GM19238 (cell line): Measurements from ENCODE around the gene PID1.
"Not testable (repeated sequence)": the region's sequence is repeated elsewhere in the genome, so short reads cannot be mapped to it uniquely, and the experiment has no call there.

ENCODE experiments used
- DNase-seq: peaks from one replicate; pipeline ENCODE4 v3.0.0; 2011; ENCODE audit warnings: low spot score; ENCODE audit not compliant: insufficient read length

Gene PID1

GRCh38 chr2:229083606-229084340 is 187.3 kb downstream of the PID1 start:
- no peak for DNase-seq

GRCh38 chr2:229081411-229081810 is 189.7 kb downstream of the PID1 start:
- DNase-seq: no peak

DNA sequence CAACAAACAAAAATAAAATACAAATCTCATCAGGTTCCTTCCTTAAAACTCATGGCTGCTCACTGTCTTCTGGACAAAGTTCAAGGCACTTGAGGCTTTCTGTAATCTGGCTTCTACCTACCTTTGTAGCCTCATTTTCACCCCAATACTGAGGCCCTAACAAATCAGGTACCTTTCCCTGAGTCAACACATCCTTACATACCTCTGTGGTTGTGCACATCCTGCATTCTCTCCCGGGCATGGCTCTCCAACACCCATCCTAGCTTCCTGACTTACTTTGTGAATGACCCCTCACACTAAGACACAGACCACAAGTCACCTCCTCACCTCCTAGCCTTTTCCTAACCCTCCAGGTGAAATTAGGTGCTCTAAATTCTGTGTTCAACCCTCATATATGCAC is 190.9 kb downstream of the PID1 start:
- DNase-seq: no peak

DNA sequence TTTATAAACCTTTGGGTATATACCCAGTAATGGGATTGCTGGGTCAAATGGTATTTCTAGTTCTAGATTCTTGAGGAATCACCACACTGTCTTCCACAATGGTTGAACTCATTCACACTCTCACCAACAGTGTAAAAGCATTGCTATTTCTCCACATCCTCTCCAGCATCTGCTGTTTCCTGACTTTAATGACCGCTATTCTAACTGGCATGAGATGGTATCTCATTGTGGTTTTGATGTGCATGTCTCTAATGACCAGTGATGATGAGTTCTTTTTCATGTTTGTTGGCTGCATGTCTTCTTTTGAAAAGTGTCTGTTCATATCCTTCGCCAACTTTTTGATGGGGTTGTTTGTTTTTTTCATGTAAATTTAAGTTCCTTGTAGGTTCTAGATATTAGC is 194.2 kb downstream of the PID1 start:
- DNase-seq: not testable (repeated sequence)

DNA sequence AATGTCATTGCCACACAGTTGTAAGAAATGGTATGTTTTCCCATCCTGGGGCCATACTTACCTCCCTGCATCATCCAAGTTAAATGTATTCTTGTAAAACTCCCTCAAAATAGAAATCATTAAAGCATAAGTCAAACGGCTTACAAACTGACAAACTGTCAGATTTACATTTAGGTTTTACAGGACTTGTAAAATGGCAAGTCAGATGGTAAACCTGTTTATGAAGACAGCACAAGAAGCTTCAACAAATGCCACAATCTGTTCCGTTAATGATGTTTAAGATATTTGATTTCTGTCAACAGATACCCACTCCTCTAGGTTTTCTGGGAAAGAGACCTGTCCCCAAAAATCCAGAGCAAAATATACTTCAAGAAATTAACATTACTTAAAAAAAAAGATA is 197.2 kb downstream of the PID1 start:
- no peak for DNase-seq

GRCh38 chr2:229071292-229071976 is 199.7 kb downstream of the PID1 start:
- no peak for DNase-seq

GRCh38 chr2:229066121-229066715 is 204.9 kb downstream of the PID1 start:
- no peak for DNase-seq

DNA sequence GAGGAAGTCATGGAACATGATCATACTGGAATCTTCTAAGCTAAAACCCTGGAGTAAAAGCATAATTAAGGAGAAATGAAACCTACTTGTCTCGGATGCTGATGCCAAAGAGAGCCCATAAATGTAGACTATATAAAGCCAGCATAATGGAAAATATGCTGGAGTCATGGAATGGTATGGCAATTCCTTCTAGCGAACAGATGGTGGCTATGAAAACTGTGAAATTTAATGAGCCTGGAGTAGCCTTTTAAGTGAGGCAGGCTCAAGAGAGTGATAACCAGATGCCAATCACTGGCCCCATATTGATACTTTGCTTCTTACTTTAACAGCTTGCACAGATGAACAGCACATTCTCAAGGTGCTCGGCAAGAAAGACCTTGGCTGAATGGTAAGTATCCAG is 206.3 kb downstream of the PID1 start:
- DNase-seq: no peak

- DNase-seq: no peak
Observed at GRCh38 chr2:229060147-229060546, 210.9 kb downstream of the PID1 start.

DNA sequence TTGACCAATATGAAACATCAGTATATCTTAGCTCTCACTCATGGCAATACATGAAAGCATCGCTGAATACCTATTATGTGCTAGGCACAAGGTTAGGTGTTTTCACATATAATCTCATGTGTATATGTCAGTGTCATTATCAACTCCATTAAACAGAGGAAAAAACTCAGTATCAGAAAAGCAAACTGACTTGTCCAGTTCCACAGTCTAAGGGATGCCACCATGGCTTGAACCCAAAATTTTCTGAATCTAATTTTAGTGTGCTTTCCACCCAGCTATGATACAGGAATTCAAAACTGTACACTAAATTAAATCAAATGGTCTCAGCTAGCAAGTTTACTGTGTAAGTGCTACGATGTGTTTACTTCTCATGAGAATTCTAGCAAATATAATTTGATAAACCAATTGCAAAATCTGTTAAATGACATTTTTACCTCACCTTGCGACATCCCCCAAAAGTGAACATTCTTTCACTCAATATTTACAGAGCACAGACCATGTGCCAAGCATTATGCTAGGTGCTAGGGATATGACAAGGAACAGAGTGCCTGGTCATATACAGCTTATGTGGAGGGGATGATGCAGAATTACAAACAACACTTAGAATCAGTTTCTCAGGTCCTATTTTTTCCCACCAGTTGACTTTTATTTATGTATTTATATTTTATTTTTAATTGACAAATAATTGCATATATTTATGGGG is 211.6 kb downstream of the PID1 start:
- DNase-seq: no peak

DNA sequence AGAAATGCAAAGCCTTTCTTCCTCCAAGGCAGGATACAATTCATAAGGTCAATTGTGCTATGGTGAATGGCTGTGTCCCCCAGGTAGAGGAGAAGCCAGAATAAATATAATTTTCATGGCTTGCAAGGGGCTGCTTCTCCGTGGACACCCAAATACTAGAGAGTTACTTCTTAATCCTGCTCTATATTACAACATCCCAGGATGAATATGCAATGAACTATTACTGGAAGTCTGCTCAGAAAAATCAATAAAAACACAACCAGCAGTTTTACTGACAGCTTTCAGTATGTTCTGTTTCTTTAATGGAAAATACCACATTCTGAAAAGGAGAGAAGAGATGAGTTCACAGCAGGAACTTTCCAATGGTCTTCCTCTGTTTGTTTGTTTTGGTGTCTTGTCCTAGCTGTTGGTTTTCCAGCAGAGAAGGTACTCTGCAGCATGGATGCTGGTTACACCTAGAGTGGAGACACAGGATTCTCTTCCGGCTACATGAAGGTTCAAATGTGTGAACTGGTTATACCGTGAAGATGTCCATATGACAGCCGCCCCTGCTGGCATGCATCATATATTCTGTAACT is 213.0 kb downstream of the PID1 start:
- DNase-seq: no peak

GRCh38 chr2:229054311-229054710 is 216.8 kb downstream of the PID1 start:
- DNase-seq: no peak

DNA sequence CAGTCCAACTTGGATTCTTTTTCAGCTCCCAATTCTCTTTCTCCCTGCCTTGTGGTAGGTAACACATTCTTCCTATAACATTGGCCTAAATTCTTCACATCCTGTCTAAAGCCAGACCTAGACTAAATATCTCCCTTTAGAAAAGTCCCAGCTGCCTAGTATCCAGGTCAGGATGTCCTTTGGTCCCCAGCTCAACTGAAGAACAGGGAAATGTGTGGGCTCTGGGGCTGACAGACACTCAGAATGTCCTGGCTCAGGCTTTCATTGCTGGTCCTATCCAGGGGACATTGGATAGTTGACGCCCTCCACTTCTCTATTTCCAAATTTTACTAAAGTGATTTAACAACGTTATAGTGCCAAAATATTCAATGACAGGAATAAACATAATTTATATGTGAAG is 219.3 kb downstream of the PID1 start:
- no peak for DNase-seq

DNA sequence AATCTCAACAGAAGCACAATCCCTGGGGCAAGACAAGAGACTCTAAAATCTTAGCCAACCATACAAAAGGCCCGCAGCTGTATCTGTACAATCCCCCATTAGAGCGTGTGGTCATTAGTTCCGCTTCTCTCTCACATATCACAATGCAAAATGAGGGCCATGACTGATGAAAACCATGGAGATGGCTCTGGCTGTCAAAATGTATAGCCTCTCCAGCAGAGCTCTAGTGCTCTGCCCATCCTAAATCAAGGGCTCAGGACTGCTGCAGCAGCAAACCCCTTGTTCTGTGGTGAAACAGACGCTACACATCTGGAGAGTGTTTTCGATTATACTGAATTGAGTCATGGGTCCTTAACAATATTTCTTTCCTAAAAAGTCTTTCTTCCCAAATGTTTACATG is 221.0 kb downstream of the PID1 start:
- DNase-seq: no peak

GRCh38 chr2:229048134-229048533 is 223.0 kb downstream of the PID1 start:
- DNase-seq: no peak

DNA sequence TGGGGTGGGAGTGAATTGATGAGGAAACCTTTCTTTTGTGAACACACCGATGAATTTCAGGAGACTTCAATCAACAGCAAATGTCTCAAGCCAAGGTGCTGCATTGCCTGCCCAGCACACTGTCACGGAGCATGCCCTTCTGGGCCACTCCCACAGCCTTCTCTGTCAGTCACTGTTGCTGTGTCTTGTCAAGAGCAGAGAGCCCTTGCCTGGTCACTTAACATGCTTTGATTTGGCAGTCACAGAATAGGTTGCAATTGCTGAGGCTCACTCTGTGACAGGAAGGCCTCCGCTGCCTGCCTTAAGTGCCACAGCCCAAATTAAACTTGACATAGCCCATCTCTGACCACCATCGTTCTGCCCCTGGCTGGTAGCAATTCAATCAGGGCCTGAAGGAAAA is 225.4 kb downstream of the PID1 start:
- no peak for DNase-seq

DNA sequence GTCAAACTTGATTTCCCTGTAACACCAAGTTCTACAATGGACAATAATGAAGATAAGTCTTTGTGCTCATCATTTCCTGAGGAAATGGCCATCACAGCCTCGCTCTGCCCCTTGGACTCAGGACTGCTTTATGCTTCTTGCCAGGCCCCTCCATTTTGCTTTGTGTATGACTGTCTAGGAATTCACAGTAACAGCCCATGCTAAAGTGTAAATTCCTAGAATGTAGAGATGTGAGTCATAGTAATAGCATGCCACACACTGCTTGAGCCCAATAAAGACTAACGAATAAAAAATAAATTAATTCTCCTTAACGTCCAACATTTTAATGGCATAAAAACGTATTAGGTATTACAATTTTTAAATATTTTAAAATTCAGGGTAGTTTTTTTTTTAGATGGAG is 226.5 kb downstream of the PID1 start:
- no peak for DNase-seq

DNA sequence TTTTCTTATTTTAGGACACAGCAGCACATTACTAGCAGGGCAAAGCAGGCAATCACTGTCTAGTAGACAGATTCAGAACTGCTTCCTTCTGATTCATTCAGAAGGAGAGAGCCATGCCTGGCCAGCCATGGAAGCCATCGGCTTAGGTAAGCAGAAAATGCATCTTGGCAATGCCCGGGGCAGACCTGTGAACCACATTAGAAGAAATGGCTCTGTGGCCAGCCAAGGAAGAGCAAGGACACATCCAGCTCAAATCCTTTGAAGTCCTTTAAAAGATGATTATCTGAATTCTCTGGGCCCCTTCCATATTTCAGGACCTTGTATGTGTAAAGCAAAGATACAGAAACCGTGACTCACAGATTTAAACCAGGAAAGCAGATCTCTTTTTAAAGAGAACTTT is 227.4 kb downstream of the PID1 start:
- no peak for DNase-seq

- no peak for DNase-seq
Observed at GRCh38 chr2:229042349-229042748, 228.7 kb downstream of the PID1 start.

- no peak for DNase-seq
Observed at GRCh38 chr2:229041691-229042090, 229.4 kb downstream of the PID1 start.

DNA sequence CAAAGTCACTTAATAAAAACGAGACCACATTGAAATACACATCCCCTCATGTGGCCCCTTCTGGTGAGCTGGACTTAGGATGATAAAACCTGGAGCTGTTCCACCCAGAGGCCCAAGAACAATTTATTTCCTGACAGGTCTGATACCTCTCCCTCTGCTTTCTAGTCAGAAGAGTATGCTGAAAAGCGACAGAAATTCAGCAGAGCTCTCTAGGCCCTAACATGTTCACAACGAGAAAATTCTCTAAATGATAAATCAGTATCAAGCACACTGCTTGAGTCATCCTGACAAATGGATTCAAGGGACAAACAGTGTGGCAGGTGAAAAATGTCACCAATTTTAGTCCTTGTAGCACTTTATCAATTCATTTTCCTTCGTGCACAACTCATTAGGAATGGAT is 233.5 kb downstream of the PID1 start:
- no peak for DNase-seq

- no peak for DNase-seq
Observed at GRCh38 chr2:229033816-229034215, 237.3 kb downstream of the PID1 start.
